ENCODE results near the gene HLA-DPB1.
A peak's percentile ranks its signal among the peaks of the same experiment; 100 is the strongest.

Gene HLA-DPB1

GRCh38 chr6:33075208-33075567 is 602 bp upstream of the HLA-DPB1 start:
- TF ChIP-seq NFRKB (IDR thresholded peaks at IDR 0.05) (no peak), ELF4 (IDR thresholded peaks at IDR 0.05) (no peak), ZNF384 (IDR thresholded peaks at IDR 0.05) (no peak), ARNT (IDR thresholded peaks at IDR 0.05) (no peak), L3MBTL2 (conservative IDR thresholded peaks at IDR 0.05) (no peak), FOXK2 (IDR thresholded peaks at IDR 0.05) (no peak), SUZ12 (IDR thresholded peaks at IDR 0.05) (no peak)
- POLR2A ChIA-PET, result interaction anchor here (0.7 to 1.3 kb wide), 2 partner anchors 42 to 103 kb away, joined by 3 read pairs; no protein-coding TSS in a partner anchor
- no peak for DNase-seq (ENCODE audit: extremely low spot score)
- CTCF ChIA-PET, result no interaction called here

- POLR2A ChIA-PET, result interaction anchor here (1.3 kb wide), 1 partner anchor 105 kb away, joined by 3 read pairs; no protein-coding TSS in a partner anchor
- no peak for DNase-seq (ENCODE audit: extremely low spot score)
- no peak for TF ChIP-seq HDGF (IDR thresholded peaks at IDR 0.05; ENCODE audit: borderline replicate concordance)
- TF ChIP-seq FOXA1 (IDR thresholded peaks at IDR 0.05), result no peak
- TF ChIP-seq SUZ12 (IDR thresholded peaks at IDR 0.05), result no peak
- TF ChIP-seq ZNF384 (IDR thresholded peaks at IDR 0.05), result no peak
- TF ChIP-seq BHLHE40 (IDR thresholded peaks at IDR 0.05; ENCODE audit: borderline replicate concordance), result no peak
- no peak for TF ChIP-seq CTBP1 (IDR thresholded peaks at IDR 0.05; ENCODE audit: borderline replicate concordance)
- TF ChIP-seq ARNT (IDR thresholded peaks at IDR 0.05), result no peak
- no peak for TF ChIP-seq TARDBP (IDR thresholded peaks at IDR 0.05)
- no peak for TF ChIP-seq ELF4 (IDR thresholded peaks at IDR 0.05)
- TF ChIP-seq FOXM1 (IDR thresholded peaks at IDR 0.05; ENCODE audit: borderline replicate concordance), result no peak
- no peak for TF ChIP-seq FOXK2 (IDR thresholded peaks at IDR 0.05)
- TF ChIP-seq SP1 (IDR thresholded peaks at IDR 0.05), result no peak
- no peak for TF ChIP-seq LEF1 (IDR thresholded peaks at IDR 0.05; ENCODE audit: borderline replicate concordance)
- TF ChIP-seq PKNOX1 (IDR thresholded peaks at IDR 0.05), result no peak
- no peak for TF ChIP-seq NFRKB (IDR thresholded peaks at IDR 0.05)
- TF ChIP-seq L3MBTL2 (conservative IDR thresholded peaks at IDR 0.05), result no peak
- CTCF ChIA-PET, result no interaction called here
Observed at GRCh38 chr6:33076406-33076934, 680 bp downstream of the HLA-DPB1 start.

GRCh38 chr6:33077908-33078307 is 2.1 kb downstream of the HLA-DPB1 start:
- CTCF ChIA-PET, result no interaction called here
- POLR2A ChIA-PET, result interaction anchor here (1.4 kb wide), 1 partner anchor 105 kb away, joined by 4 read pairs; no protein-coding TSS in a partner anchor
- DNase-seq (ENCODE audit: extremely low spot score), result no peak
- TF ChIP-seq ARNT (IDR thresholded peaks at IDR 0.05) (no peak), FOXM1 (IDR thresholded peaks at IDR 0.05; ENCODE audit: borderline replicate concordance) (no peak), BHLHE40 (IDR thresholded peaks at IDR 0.05; ENCODE audit: borderline replicate concordance) (no peak), L3MBTL2 (conservative IDR thresholded peaks at IDR 0.05) (no peak), CTBP1 (IDR thresholded peaks at IDR 0.05; ENCODE audit: borderline replicate concordance) (no peak), HDGF (IDR thresholded peaks at IDR 0.05; ENCODE audit: borderline replicate concordance) (no peak), SP1 (IDR thresholded peaks at IDR 0.05) (no peak), NFRKB (IDR thresholded peaks at IDR 0.05) (no peak), SUZ12 (IDR thresholded peaks at IDR 0.05) (no peak), FOXA1 (IDR thresholded peaks at IDR 0.05) (no peak), ZNF384 (IDR thresholded peaks at IDR 0.05) (no peak), PKNOX1 (IDR thresholded peaks at IDR 0.05) (no peak), FOXK2 (IDR thresholded peaks at IDR 0.05) (no peak), ELF4 (IDR thresholded peaks at IDR 0.05) (no peak), LEF1 (IDR thresholded peaks at IDR 0.05; ENCODE audit: borderline replicate concordance) (no peak), TARDBP (IDR thresholded peaks at IDR 0.05) (no peak)

GRCh38 chr6:33078442-33078841 is 2.7 kb downstream of the HLA-DPB1 start:
- TF ChIP-seq SUZ12 (IDR thresholded peaks at IDR 0.05), result no peak
- no peak for TF ChIP-seq ELF4 (IDR thresholded peaks at IDR 0.05)
- no peak for TF ChIP-seq ARNT (IDR thresholded peaks at IDR 0.05)
- peak; percentile 81 for TF ChIP-seq ZNF384 (IDR thresholded peaks at IDR 0.05)
- TF ChIP-seq FOXM1 (IDR thresholded peaks at IDR 0.05; ENCODE audit: borderline replicate concordance), result no peak
- TF ChIP-seq PKNOX1 (IDR thresholded peaks at IDR 0.05), result no peak
- TF ChIP-seq L3MBTL2 (conservative IDR thresholded peaks at IDR 0.05), result no peak
- TF ChIP-seq SP1 (IDR thresholded peaks at IDR 0.05), result no peak
- no peak for TF ChIP-seq BHLHE40 (IDR thresholded peaks at IDR 0.05; ENCODE audit: borderline replicate concordance)
- ChIA-PET POLR2A (interaction anchor here (1.4 kb wide), 1 partner anchor 106 kb away, joined by 4 read pairs; no protein-coding TSS in a partner anchor), CTCF (no interaction called here)
- DNase-seq (ENCODE audit: extremely low spot score), result no peak

GRCh38 chr6:33078919-33079521 is 3.2 kb downstream of the HLA-DPB1 start:
- ChIA-PET POLR2A (interaction anchor here (1.4 kb wide), 1 partner anchor 106 kb away, joined by 4 read pairs; no protein-coding TSS in a partner anchor), CTCF (no interaction called here)
- TF ChIP-seq FOXK2 (IDR thresholded peaks at IDR 0.05), result no peak
- no peak for TF ChIP-seq FOXM1 (IDR thresholded peaks at IDR 0.05; ENCODE audit: borderline replicate concordance)
- no peak for TF ChIP-seq ZNF384 (IDR thresholded peaks at IDR 0.05)
- no peak for TF ChIP-seq LEF1 (IDR thresholded peaks at IDR 0.05; ENCODE audit: borderline replicate concordance)
- TF ChIP-seq NFRKB (IDR thresholded peaks at IDR 0.05), result no peak
- TF ChIP-seq BHLHE40 (IDR thresholded peaks at IDR 0.05; ENCODE audit: borderline replicate concordance), result no peak
- no peak for TF ChIP-seq SUZ12 (IDR thresholded peaks at IDR 0.05)
- no peak for TF ChIP-seq ARNT (IDR thresholded peaks at IDR 0.05)
- TF ChIP-seq PKNOX1 (IDR thresholded peaks at IDR 0.05), result no peak
- no peak for TF ChIP-seq ELF4 (IDR thresholded peaks at IDR 0.05)
- TF ChIP-seq SP1 (IDR thresholded peaks at IDR 0.05), result no peak
- TF ChIP-seq FOXA1 (IDR thresholded peaks at IDR 0.05), result no peak
- TF ChIP-seq CTBP1 (IDR thresholded peaks at IDR 0.05; ENCODE audit: borderline replicate concordance), result no peak
- no peak for DNase-seq (ENCODE audit: extremely low spot score)

Data from HEK293T (cell line).